HCT116 (cell line): ENCODE results near the gene PPTC7. TPM values are rescaled to one million over a fixed set of nuclear protein-coding genes. Genes with fewer than 3 reads are reported as not detected.

Experiments used
- ATAC-seq: fragments of 200-7000 bp; cut with Tn5 transposase; 2 replicates; pipeline ENCODE4 v1.9.1; 2020; ENCODE audit warnings: mild to moderate bottlenecking, moderate library complexity
- BruUV-seq: library from RNA; stranded (reverse); fragments of 400-500 nt; replicated peaks from 2 replicates; lab custom pipeline; 2021; lab: Mats Ljungman, UMichigan
- CTCF ChIA-PET: fragments of 300-600 bp; sonication (Branson Sonifier 250); formaldehyde crosslinking; loops from one replicate; lab custom pipeline; 2021; ENCODE audit warnings: antibody characterized with exemption; lab: Charles Lee
- POLR2A ChIA-PET: fragments of 300-600, 350-600 bp; sonication (Branson Sonifier 250); formaldehyde crosslinking; loops from one replicate; lab custom pipeline; 2021; ENCODE audit warnings: antibody characterized with exemption; lab: Charles Lee
- RAD21 ChIA-PET, 2 experiments: fragments of 300-600 bp; sonication (Branson Sonifier 250); formaldehyde crosslinking; loops; one replicate each; lab custom pipeline; 2023; ENCODE audit warnings: low total read pairs in 2 of 2; ENCODE audit not compliant: uncharacterized antibody in 2 of 2, unreplicated experiment in 2 of 2, low non-redundant PET in 1 of 2; lab: Charles Lee
- DNase-seq: peaks from one replicate; pipeline ENCODE4 v3.0.0-alpha.2; 2010; ENCODE audit warnings: low read depth, low spot score
- H2AFZ ChIP-seq: fragments of 200-600 bp; shearing (Covaris generic), sonication (generic); 2 replicates; pipeline ENCODE4 v1.6.1; 2017; ENCODE audit warnings: low read depth, mixed run types, mixed read lengths, antibody characterized with exemption, low read length; ENCODE audit not compliant: poor library complexity, severe bottlenecking
- H3K27ac ChIP-seq: 2 replicates; pipeline ENCODE4 v1.5.1; 2012; ENCODE audit warnings: low read depth, low read length
- H3K27me3 ChIP-seq: fragments of 200-600 bp; sonication (generic); 2 replicates; pipeline ENCODE4 v1.6.1; 2016; ENCODE audit warnings: mixed run types, low read length, mixed read lengths; ENCODE audit not compliant: insufficient read depth
- H3K36me3 ChIP-seq, 2 experiments: fragments of 200-500 bp in 1 of 2; fragments of 200-600 bp in 1 of 2; sonication (Bioruptor generic) in 1 of 2; sonication (generic) in 1 of 2; 2 replicates each; pipeline versions ENCODE4 v1.5.1 to v1.6.1; 2014 to 2016; ENCODE audit warnings: low read length in 2 of 2, inconsistent platforms in 1 of 2, mixed read lengths in 1 of 2, mixed run types in 1 of 2; ENCODE audit not compliant: insufficient read depth in 2 of 2, control insufficient read depth in 1 of 2
- H3K4me1 ChIP-seq, 2 experiments: fragments of 200-600 bp in 1 of 2; sonication (generic) in 1 of 2; 2 replicates each; pipeline versions ENCODE4 v1.5.1 to v1.6.1; 2012 to 2017; ENCODE audit warnings: low read length in 2 of 2, inconsistent platforms in 1 of 2, mild to moderate bottlenecking in 1 of 2, mixed read lengths in 1 of 2, mixed run types in 1 of 2, moderate library complexity in 1 of 2; ENCODE audit not compliant: insufficient read depth in 2 of 2, control insufficient read depth in 1 of 2
- H3K4me2 ChIP-seq: fragments of 200-600 bp; sonication (generic); 2 replicates; pipeline ENCODE4 v1.6.1; 2017; ENCODE audit warnings: mixed run types, low read length, mixed read lengths
- H3K4me3 ChIP-seq, 2 experiments: fragments of 200-600 bp in 1 of 2; sonication (generic) in 1 of 2; replicated peaks in 1 of 2; 2 replicates each; pipeline ENCODE4 v1.5.1; 2011 to 2016; ENCODE audit warnings: low read length in 2 of 2, control low read depth in 1 of 2, low read depth in 1 of 2, mild to moderate bottlenecking in 1 of 2, mixed read lengths in 1 of 2, mixed run types in 1 of 2
- H3K79me2 ChIP-seq: fragments of 200-600 bp; sonication (generic); 2 replicates; pipeline ENCODE4 v1.6.1; 2017; ENCODE audit warnings: mild to moderate bottlenecking, mixed run types, low read length, moderate library complexity, mixed read lengths; ENCODE audit not compliant: insufficient read depth
- H3K9ac ChIP-seq: fragments of 200-600 bp; sonication (generic); 2 replicates; pipeline ENCODE4 v1.6.1; 2016; ENCODE audit warnings: low read length, mixed read lengths
- H3K9me2 ChIP-seq: fragments of 200-600 bp; sonication (generic), shearing (Covaris generic); 2 replicates; pipeline ENCODE4 v1.6.1; 2017; ENCODE audit warnings: mixed run types, mild to moderate bottlenecking, moderate library complexity; ENCODE audit not compliant: insufficient read depth
- H3K9me3 ChIP-seq, 2 experiments: fragments of 200-500 bp in 1 of 2; fragments of 200-600 bp in 1 of 2; sonication (Bioruptor generic) in 1 of 2; sonication (generic) in 1 of 2; 2 replicates each; pipeline ENCODE4 v1.6.1; 2014 to 2017; ENCODE audit warnings: low read length in 2 of 2, mixed read lengths in 2 of 2, inconsistent platforms in 1 of 2, low read depth in 1 of 2, mild to moderate bottlenecking in 1 of 2, mixed run types in 1 of 2, moderate library complexity in 1 of 2; ENCODE audit not compliant: control insufficient read depth in 1 of 2, insufficient read depth in 1 of 2
- H4K20me1 ChIP-seq: fragments of 200-600 bp; sonication (generic), shearing (Covaris generic); 2 replicates; pipeline ENCODE4 v1.6.1; 2017; ENCODE audit warnings: mixed run types, mild to moderate bottlenecking, moderate library complexity; ENCODE audit not compliant: insufficient read depth
- POLR2A ChIP-seq: IDR thresholded peaks from 2 replicates; pipeline ENCODE4 v1.7.0; 2011; ENCODE audit warnings: borderline replicate concordance; ENCODE audit not compliant: insufficient read depth, insufficient read length; ENCODE audit errors: extremely low read depth
- SIN3A ChIP-seq: IDR thresholded peaks from 2 replicates; pipeline ENCODE4 v1.6.1; 2012; ENCODE audit warnings: low read depth
- SRF ChIP-seq: IDR thresholded peaks from 2 replicates; pipeline ENCODE4 v1.6.1; 2012; ENCODE audit warnings: low read depth
- intact Hi-C: fragments of 100-400 bp; cut with micrococcal nuclease; formaldehyde crosslinking; loops from 2 replicates; pipeline ENCODE4 v1.10.0; 2022
- total RNA-seq: library from RNA; stranded (reverse); gene quantifications from one replicate; pipeline ENCODE4 v1.2.1, GENCODE V29; 2021; ENCODE audit not compliant: unreplicated experiment
- TF ChIP-seq, protein P1 (sequence below): IDR thresholded peaks from 2 replicates; pipeline ENCODE4 v1.6.1; 2012; ENCODE audit warnings: low read depth
- TF ChIP-seq, protein P2 (sequence below): IDR thresholded peaks from 2 replicates; pipeline ENCODE4 v1.6.1; 2012

The PPTC7 gene
- total RNA-seq, 1 experiment from 2014 or later, result 25.2 TPM

- intact Hi-C loops, result no loop called here
- no peaks in the 10 kb centered on the region for H3K9me2 ChIP-seq
- H3K4me3 ChIP-seq, result no peak overlapping the region
- H3K4me1 ChIP-seq, result no peaks in the 10 kb centered on the region
- ATAC-seq (no peak), DNase-seq (no peak)
- H3K36me3 ChIP-seq, result peaks cover 12 to 38% of the 10 kb centered on the region in 2 experiments
- H3K4me2 ChIP-seq, result no peak overlapping the region
- H4K20me1 ChIP-seq, result no peaks in the 10 kb centered on the region
- H3K9me3 ChIP-seq, result no peaks in the 10 kb centered on the region
- no peaks in the 10 kb centered on the region for H3K27me3 ChIP-seq
- POLR2A ChIA-PET, result no interaction called here
- H3K9ac ChIP-seq, result no peak overlapping the region
- H2AFZ ChIP-seq, result no peak overlapping the region
- no peak overlapping the region for H3K27ac ChIP-seq
- BruUV-seq, result no TSS peak
- H3K79me2 ChIP-seq, result peaks cover 31% of the 10 kb centered on the region; the same call in 1 of the 2 replicates
- TF ChIP-seq POLR2A (no peak), SIN3A (no peak), SRF (no peak)
- TF ChIP-seq, protein P1, sequence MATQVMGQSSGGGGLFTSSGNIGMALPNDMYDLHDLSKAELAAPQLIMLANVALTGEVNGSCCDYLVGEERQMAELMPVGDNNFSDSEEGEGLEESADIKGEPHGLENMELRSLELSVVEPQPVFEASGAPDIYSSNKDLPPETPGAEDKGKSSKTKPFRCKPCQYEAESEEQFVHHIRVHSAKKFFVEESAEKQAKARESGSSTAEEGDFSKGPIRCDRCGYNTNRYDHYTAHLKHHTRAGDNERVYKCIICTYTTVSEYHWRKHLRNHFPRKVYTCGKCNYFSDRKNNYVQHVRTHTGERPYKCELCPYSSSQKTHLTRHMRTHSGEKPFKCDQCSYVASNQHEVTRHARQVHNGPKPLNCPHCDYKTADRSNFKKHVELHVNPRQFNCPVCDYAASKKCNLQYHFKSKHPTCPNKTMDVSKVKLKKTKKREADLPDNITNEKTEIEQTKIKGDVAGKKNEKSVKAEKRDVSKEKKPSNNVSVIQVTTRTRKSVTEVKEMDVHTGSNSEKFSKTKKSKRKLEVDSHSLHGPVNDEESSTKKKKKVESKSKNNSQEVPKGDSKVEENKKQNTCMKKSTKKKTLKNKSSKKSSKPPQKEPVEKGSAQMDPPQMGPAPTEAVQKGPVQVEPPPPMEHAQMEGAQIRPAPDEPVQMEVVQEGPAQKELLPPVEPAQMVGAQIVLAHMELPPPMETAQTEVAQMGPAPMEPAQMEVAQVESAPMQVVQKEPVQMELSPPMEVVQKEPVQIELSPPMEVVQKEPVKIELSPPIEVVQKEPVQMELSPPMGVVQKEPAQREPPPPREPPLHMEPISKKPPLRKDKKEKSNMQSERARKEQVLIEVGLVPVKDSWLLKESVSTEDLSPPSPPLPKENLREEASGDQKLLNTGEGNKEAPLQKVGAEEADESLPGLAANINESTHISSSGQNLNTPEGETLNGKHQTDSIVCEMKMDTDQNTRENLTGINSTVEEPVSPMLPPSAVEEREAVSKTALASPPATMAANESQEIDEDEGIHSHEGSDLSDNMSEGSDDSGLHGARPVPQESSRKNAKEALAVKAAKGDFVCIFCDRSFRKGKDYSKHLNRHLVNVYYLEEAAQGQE, result no peak
- TF ChIP-seq, protein P2, sequence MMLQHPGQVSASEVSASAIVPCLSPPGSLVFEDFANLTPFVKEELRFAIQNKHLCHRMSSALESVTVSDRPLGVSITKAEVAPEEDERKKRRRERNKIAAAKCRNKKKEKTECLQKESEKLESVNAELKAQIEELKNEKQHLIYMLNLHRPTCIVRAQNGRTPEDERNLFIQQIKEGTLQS, result no peak
- RAD21 ChIA-PET, result no interaction called here
- CTCF ChIA-PET, result no interaction called here
Measured at GRCh38 chr12:110537605-110538409, 45.3 kb downstream of the PPTC7 start.
